ENCODE measurements around the gene CHRND. TPM values are rescaled to one million over a fixed set of nuclear protein-coding genes. Genes with fewer than 3 reads are reported as not detected.

The CHRND gene
- total RNA-seq, 1 experiment from 2014 or later, result not detected

DNA sequence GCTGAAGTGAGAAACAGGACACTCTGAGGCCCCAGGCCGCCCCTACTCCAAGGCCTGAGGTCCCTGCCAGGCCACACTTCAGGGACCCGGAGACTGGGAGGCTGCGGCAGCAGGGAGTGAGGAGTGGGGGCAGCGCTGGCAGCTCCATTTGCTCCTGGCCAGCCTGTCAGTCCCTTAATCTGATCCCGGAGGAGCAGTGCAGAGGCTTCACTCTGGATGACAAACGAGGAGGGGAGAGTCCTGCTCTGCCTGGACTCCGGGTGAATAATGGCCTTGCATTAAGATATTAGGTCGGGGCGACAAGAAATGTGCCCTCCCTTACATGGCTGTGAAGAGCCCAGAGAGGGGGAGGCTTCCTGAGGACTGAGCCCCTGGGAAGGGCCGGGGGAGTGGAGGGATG lies 20.1 kb upstream of the CHRND start:
- peaks cover 38% of the 10 kb centered on the region for H3K27me3 ChIP-seq (ENCODE audit: control insufficient read depth, insufficient read depth, low read length)
- no peaks in the 10 kb centered on the region for H3K36me3 ChIP-seq (replicated peaks; ENCODE audit: control insufficient read depth, insufficient read depth, low read length)
- DNase-seq, result peak; percentile 73
- no peak overlapping the region for H3K4me3 ChIP-seq (ENCODE audit: insufficient read depth, low read depth, low read length)

- no peak overlapping the region for H3K4me3 ChIP-seq (ENCODE audit: insufficient read depth, low read depth, low read length)
- peak; percentile 64 for DNase-seq
- H3K27me3 ChIP-seq (ENCODE audit: control insufficient read depth, insufficient read depth, low read length), result peaks cover 38% of the 10 kb centered on the region
- H3K36me3 ChIP-seq (replicated peaks; ENCODE audit: control insufficient read depth, insufficient read depth, low read length), result no peaks in the 10 kb centered on the region
Observed at GRCh38 chr2:232506709-232507108, 19.3 kb upstream of the CHRND start.

DNA sequence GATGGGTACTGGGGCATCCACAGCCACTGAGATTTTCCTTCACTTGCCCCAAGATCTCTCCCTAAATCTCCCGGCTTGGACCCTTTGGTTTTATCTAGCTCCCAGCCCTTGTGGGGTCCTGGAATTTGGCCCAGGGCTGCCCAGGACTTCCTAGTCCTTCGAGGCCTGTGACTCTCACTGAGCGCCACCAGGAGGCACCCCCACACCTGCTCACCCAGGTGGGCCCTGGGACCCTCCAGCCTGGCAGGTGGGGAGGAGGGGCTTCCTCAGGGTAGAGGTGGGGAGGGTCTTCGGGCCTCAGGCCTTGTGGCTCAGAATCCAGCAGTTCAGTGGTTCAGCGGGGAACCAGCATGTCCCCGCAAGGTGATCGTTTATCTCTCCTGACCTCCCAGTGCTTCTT lies 17.7 kb upstream of the CHRND start:
- H3K27me3 ChIP-seq (ENCODE audit: control insufficient read depth, insufficient read depth, low read length), result peaks cover 28% of the 10 kb centered on the region
- peak; percentile 86 for DNase-seq
- H3K4me3 ChIP-seq (ENCODE audit: insufficient read depth, low read depth, low read length), result no peak overlapping the region

GRCh38 chr2:232511336-232511890 lies 14.5 kb upstream of the CHRND start:
- no peak overlapping the region for H3K4me3 ChIP-seq (ENCODE audit: insufficient read depth, low read depth, low read length)
- peaks cover 3% of the 10 kb centered on the region for H3K27me3 ChIP-seq (ENCODE audit: control insufficient read depth, insufficient read depth, low read length)
- H3K36me3 ChIP-seq (replicated peaks; ENCODE audit: control insufficient read depth, insufficient read depth, low read length), result no peaks in the 10 kb centered on the region
- no peak for DNase-seq

More for the DNA sequence above, 17.7 kb upstream of the CHRND start:
- no peaks in the 10 kb centered on the region for H3K36me3 ChIP-seq (replicated peaks; ENCODE audit: control insufficient read depth, insufficient read depth, low read length)

GRCh38 chr2:232512602-232513001 lies 13.4 kb upstream of the CHRND start:
- H3K36me3 ChIP-seq (replicated peaks; ENCODE audit: control insufficient read depth, insufficient read depth, low read length), result no peaks in the 10 kb centered on the region
- no peak overlapping the region for H3K4me3 ChIP-seq (ENCODE audit: insufficient read depth, low read depth, low read length)
- DNase-seq, result peak; percentile 78
- H3K27me3 ChIP-seq (ENCODE audit: control insufficient read depth, insufficient read depth, low read length), result no peaks in the 10 kb centered on the region

DNA sequence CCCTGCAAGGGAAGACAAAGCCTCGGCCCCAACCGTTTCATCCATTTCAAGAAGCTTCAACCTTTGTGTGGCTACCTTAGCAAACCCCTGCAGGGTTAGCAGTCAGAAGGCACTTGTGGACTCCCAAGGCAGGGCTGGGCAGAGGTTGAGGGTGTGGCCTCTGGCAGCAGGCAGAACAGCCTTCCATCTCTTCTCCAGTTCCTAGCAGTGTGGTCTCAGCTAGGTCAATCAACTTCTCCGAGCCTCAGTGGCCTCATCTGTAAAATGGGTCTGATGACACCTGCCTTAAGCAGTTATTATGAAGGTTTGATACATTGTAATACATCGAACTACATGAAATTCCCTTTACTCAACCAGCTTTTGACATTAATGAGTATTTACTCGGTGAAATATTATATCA lies 12.6 kb upstream of the CHRND start:
- Histone ChIP-seq H3K27me3 (ENCODE audit: control insufficient read depth, insufficient read depth, low read length) (no peaks in the 10 kb centered on the region), H3K36me3 (replicated peaks; ENCODE audit: control insufficient read depth, insufficient read depth, low read length) (no peaks in the 10 kb centered on the region), H3K4me3 (ENCODE audit: insufficient read depth, low read depth, low read length) (no peak overlapping the region)
- DNase-seq, result no peak

DNA sequence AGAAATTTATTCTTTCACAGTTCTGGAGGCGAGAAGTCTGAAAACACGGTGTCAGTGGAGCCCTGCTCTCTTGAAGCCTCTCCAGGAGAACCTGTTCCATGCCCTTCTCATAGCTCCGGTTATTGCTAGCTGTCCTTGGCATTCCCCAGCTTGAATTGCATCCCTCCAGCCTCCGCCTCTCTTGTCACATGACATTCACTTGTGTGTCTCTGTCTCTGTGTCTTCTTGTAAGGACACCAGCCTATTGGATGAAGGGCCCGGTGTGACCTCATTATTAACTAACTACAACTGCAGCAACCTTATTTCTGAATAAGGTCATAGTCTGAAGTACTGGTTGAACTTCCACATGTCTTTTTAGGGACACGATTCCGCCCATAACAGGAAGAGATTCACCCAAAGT lies 10.3 kb upstream of the CHRND start:
- H3K36me3 ChIP-seq (replicated peaks; ENCODE audit: control insufficient read depth, insufficient read depth, low read length), result no peaks in the 10 kb centered on the region
- H3K4me3 ChIP-seq (ENCODE audit: insufficient read depth, low read depth, low read length), result no peak overlapping the region
- no peaks in the 10 kb centered on the region; the same call in 1 of the 2 replicates for H3K27me3 ChIP-seq (ENCODE audit: control insufficient read depth, insufficient read depth, low read length)
- DNase-seq, result no peak

DNA sequence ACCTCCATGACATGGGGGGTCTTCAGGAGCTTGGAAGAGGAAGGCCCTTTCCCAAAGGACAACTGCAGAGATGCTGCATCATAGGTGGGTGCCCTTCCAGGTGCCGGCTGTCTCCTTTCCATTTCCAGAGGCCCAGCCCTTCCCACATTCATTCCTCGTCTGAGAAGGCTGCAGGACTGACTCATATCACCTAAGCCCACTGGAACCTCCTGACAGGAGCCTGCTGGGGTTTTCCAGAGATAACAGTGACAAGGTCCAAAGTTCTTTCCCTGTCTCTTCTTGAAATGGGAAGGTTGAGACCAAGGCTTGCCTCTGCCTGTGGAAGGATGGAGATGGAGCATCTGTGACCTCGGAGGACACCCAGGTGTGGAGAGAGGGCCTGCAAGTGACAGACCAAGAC lies 9.4 kb upstream of the CHRND start:
- no peak overlapping the region for H3K4me3 ChIP-seq (ENCODE audit: insufficient read depth, low read depth, low read length)
- H3K27me3 ChIP-seq (ENCODE audit: control insufficient read depth, insufficient read depth, low read length), result peaks cover 2% of the 10 kb centered on the region
- no peaks in the 10 kb centered on the region for H3K36me3 ChIP-seq (replicated peaks; ENCODE audit: control insufficient read depth, insufficient read depth, low read length)
- no peak for DNase-seq

- peak; percentile 64 for DNase-seq
- H3K27me3 ChIP-seq (ENCODE audit: control insufficient read depth, insufficient read depth, low read length), result peaks cover 22% of the 10 kb centered on the region
- no peak overlapping the region for H3K4me3 ChIP-seq (ENCODE audit: insufficient read depth, low read depth, low read length)
- H3K36me3 ChIP-seq (replicated peaks; ENCODE audit: control insufficient read depth, insufficient read depth, low read length), result no peaks in the 10 kb centered on the region
Observed at GRCh38 chr2:232518844-232519243, 7.1 kb upstream of the CHRND start.

DNA sequence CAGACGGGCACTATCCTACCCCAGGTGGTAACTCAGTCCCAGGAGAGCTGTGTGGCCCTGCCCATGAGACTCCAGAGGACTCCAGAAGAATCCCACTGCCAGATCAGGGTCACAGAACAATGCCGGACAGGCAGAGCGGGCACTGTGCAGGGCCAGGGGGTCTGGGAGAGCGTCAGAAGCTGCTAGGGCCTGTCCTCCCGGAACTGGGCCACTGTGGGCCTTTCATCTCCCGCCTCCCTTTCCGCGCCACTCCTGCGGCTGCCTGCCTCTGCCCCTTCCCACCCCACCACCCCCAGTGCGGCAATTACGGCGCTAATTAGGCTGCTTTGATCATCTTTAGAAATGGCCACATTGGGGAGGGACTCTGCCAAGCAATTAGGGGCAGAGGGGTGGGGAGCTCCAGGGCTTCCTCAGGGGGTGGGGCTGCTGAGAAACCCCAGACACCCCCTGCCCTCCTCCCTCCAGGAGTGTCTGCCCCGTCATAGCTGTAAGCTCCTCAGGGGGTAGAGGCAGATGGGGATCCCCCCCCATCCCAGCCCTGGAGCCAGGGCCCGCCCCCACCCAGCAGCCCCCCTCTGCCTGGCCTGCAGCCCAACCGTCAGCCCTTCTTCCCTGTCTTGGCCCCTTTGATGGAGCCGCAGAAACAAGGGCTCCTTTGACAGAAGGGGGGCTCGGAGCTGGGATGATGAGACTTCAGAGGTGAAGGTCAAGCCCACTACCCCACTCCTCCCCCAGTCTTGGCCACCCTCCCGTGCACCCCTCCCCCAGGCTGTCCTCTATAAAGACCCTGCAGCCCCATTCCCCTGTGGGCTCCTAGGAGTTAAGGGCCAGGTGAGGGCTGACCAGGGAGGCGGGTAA lies 6.2 kb upstream of the CHRND start, which contains the start of gene PRSS56:
Gene PRSS56, plus strand, starts transcription at position 808 of the 858 bp plus-strand sequence. CDS start 211 bp downstream, outside the sequence.
- no peak within 1 kb of the TSS for H3K4me3 ChIP-seq (ENCODE audit: insufficient read depth, low read depth, low read length)
- peak; percentile 69 for DNase-seq
- peaks cover 30% of the 10 kb centered on the region for H3K27me3 ChIP-seq (ENCODE audit: control insufficient read depth, insufficient read depth, low read length)
- H3K36me3 ChIP-seq (replicated peaks; ENCODE audit: control insufficient read depth, insufficient read depth, low read length), result no peaks in the 10 kb centered on the region

- Histone ChIP-seq H3K4me3 (ENCODE audit: insufficient read depth, low read depth, low read length) (no peak overlapping the region), H3K27me3 (ENCODE audit: control insufficient read depth, insufficient read depth, low read length) (peaks cover 30% of the 10 kb centered on the region), H3K36me3 (replicated peaks; ENCODE audit: control insufficient read depth, insufficient read depth, low read length) (no peaks in the 10 kb centered on the region)
- no peak for DNase-seq
Observed at GRCh38 chr2:232520489-232520888, 5.5 kb upstream of the CHRND start.

- peaks cover 30% of the 10 kb centered on the region for H3K27me3 ChIP-seq (ENCODE audit: control insufficient read depth, insufficient read depth, low read length)
Observed at GRCh38 chr2:232521098-232521497, 4.9 kb upstream of the CHRND start.

DNA sequence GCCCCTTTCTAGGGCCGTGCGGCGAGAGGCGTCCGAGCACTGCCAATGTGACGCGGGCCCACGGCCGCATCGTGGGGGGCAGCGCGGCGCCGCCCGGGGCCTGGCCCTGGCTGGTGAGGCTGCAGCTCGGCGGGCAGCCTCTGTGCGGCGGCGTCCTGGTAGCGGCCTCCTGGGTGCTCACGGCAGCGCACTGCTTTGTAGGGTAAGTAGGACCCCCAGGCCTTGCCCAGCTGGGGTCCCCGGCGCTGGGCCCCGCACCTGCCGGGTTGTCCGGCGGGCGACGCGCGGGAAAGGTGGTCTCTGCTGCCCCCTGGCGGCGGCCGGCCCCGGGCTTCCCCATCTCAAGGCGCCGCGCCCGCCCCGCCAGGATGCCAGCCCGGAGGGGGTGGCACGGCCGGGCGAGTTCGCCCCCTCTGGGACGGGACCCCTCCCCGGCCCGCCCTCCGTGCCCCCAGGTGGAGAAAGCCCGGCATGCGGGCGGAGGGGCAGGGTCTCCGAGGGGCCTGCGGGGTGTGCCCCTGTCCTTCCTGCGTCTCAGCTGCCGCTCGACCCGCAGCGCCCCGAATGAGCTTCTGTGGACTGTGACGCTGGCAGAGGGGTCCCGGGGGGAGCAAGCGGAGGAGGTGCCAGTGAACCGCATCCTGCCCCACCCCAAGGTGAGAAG lies 3.9 kb upstream of the CHRND start:
- Histone ChIP-seq H3K36me3 (replicated peaks; ENCODE audit: control insufficient read depth, insufficient read depth, low read length) (no peaks in the 10 kb centered on the region), H3K4me3 (ENCODE audit: insufficient read depth, low read depth, low read length) (peak overlapping the region; percentile 16; the same call in 1 of the 2 replicates), H3K27me3 (ENCODE audit: control insufficient read depth, insufficient read depth, low read length) (peaks cover 30% of the 10 kb centered on the region)
- DNase-seq, result peak; percentile 98

More at GRCh38 chr2:232521098-232521497, 4.9 kb upstream of the CHRND start:
- Histone ChIP-seq H3K36me3 (replicated peaks; ENCODE audit: control insufficient read depth, insufficient read depth, low read length) (no peaks in the 10 kb centered on the region), H3K4me3 (ENCODE audit: insufficient read depth, low read depth, low read length) (no peak overlapping the region)
- peak; percentile 55 for DNase-seq

GRCh38 chr2:232522623-232523401 lies 3.1 kb upstream of the CHRND start:
- peak; percentile 82 for DNase-seq
- Histone ChIP-seq H3K4me3 (ENCODE audit: insufficient read depth, low read depth, low read length) (no peak overlapping the region; the same call in 1 of the 2 replicates), H3K36me3 (replicated peaks; ENCODE audit: control insufficient read depth, insufficient read depth, low read length) (no peaks in the 10 kb centered on the region), H3K27me3 (ENCODE audit: control insufficient read depth, insufficient read depth, low read length) (peaks cover 30% of the 10 kb centered on the region)
